Endodermal cell (in vitro differentiated cells): ENCODE results near the gene WBP1. TPM values are rescaled to one million over a fixed set of nuclear protein-coding genes. Genes with fewer than 3 reads are reported as not detected.

Experiments used
- DNase-seq: peaks from one replicate; pipeline ENCODE4 v3.0.0-alpha.2; 2017
- H3K27ac ChIP-seq: 2 replicates; pipeline ENCODE4 v1.5.1; 2013; ENCODE audit warnings: mild to moderate bottlenecking, low read depth, low read length, moderate library complexity
- H3K27me3 ChIP-seq: 2 replicates; pipeline ENCODE4 v1.6.1; 2013; ENCODE audit warnings: mild to moderate bottlenecking, low read length, moderate library complexity; ENCODE audit not compliant: insufficient read depth, control insufficient read depth, poor library complexity, severe bottlenecking
- H3K36me3 ChIP-seq: 2 replicates; pipeline ENCODE4 v1.7.0; 2013; ENCODE audit warnings: mild to moderate bottlenecking, low read length, moderate library complexity; ENCODE audit not compliant: control insufficient read depth, insufficient read depth
- H3K4me1 ChIP-seq: one replicate; pipeline ENCODE4 v1.7.0; 2013; ENCODE audit warnings: low read length; ENCODE audit not compliant: control insufficient read depth, insufficient read depth
- H3K4me3 ChIP-seq: 2 replicates; pipeline ENCODE4 v1.5.1; 2013; ENCODE audit warnings: mild to moderate bottlenecking, low read length, moderate library complexity
- H3K9ac ChIP-seq: 2 replicates; pipeline ENCODE4 v1.6.1; 2013; ENCODE audit warnings: mild to moderate bottlenecking, low read length, moderate library complexity; ENCODE audit not compliant: poor library complexity, severe bottlenecking; ENCODE audit errors: extremely low read depth
- H3K9me3 ChIP-seq: 2 replicates; pipeline ENCODE4 v1.6.1; 2013; ENCODE audit warnings: mild to moderate bottlenecking, low read length, moderate library complexity; ENCODE audit not compliant: control insufficient read depth
- H3K27ac Mint-ChIP-seq: 2 replicates; pipeline ENCODE4 v1.8.0; 2020; ENCODE audit warnings: mixed read lengths
- H3K27me3 Mint-ChIP-seq: 2 replicates; pipeline ENCODE4 v1.8.0; 2021; ENCODE audit warnings: mild to moderate bottlenecking, mixed read lengths; ENCODE audit not compliant: insufficient read depth
- H3K36me3 Mint-ChIP-seq: 2 replicates; pipeline ENCODE4 v1.8.0; 2020; ENCODE audit warnings: low read depth, mixed read lengths
- H3K4me1 Mint-ChIP-seq: 2 replicates; pipeline ENCODE4 v1.8.0; 2020; ENCODE audit warnings: mixed read lengths
- H3K4me3 Mint-ChIP-seq: 2 replicates; pipeline ENCODE4 v1.8.0; 2020; ENCODE audit warnings: mild to moderate bottlenecking, moderate library complexity, mixed read lengths
- H3K9me3 Mint-ChIP-seq: 2 replicates; pipeline ENCODE4 v1.8.0; 2020; ENCODE audit warnings: mild to moderate bottlenecking, mixed read lengths
- WGBS, 2 experiments: methylation state at CpG; one replicate each; pipeline versions ENCODE4 v1.1.5 to v1.1.7; 2013; ENCODE audit warnings: missing lambda C conversion rate in 2 of 2, mixed read lengths in 1 of 2; ENCODE audit not compliant: insufficient coverage in 1 of 2, insufficient read length in 1 of 2; 5-methylcytosine and 5-hydroxymethylcytosine counted together
- total RNA-seq, 2 donors: library from RNA; stranded (reverse); fragmentation: NEBNext Ultra II Directional in 1 of 2; extraction: Animal tissue kit (Norgen Biotek cat#: 25700) in 1 of 2; gene quantifications; 2 replicates in 1 of 2; 3 replicates in 1 of 2; pipeline ENCODE4 v1.2.1, GENCODE V29; 2021
- TF ChIP-seq, protein P1 (sequence below): fragments of 200-600 bp; sonication (generic); conservative IDR thresholded peaks from 2 replicates; pipeline ENCODE4 v1.5.0; 2021; ENCODE audit warnings: antibody characterized with exemption, mild to moderate bottlenecking

Gene WBP1
- total RNA-seq, 2 donors from 2014 or later = 110 to 116 TPM

DNA sequence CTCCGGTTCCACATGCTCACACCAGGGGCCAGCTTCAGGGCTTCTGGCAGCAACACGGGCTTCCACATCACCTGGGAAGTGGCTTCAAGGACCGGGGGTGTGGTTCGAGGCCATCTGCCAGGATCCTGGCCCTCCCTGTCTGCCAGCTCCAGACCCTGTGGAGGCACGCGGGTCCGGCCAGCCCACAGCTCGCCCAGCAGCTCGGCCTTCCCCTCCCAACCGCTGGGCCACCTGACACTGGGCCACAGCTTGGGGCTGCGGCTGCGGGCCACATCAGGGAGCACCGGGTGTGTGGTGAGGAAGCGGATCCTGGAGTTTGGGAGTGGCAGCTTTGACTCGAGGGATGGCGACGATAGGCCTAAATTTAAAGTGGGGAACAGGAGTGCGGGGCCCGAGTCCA is 43.8 kb upstream of the WBP1 start:
- 91 to 97% methylated on average over 15 to 19 of the region's 19 CpGs for WGBS, 2 experiments
- Histone ChIP-seq H3K4me1 (no peaks in the 10 kb centered on the region), H3K9ac (no peak overlapping the region), H3K27me3 (no peaks in the 10 kb centered on the region), H3K36me3 (no peaks in the 10 kb centered on the region), H3K4me3 (no peak overlapping the region), H3K9me3 (no peaks in the 10 kb centered on the region), H3K27ac (no peak overlapping the region)
- peak; percentile 54 for DNase-seq
- Mint-ChIP-seq H3K36me3 (no peaks in the 10 kb centered on the region), H3K27me3 (peaks cover 11% of the 10 kb centered on the region), H3K4me3 (no peak overlapping the region), H3K27ac (no peak overlapping the region), H3K4me1 (peaks cover 6% of the 10 kb centered on the region), H3K9me3 (peaks cover under 1% of the 10 kb centered on the region)
- TF ChIP-seq, protein P1, sequence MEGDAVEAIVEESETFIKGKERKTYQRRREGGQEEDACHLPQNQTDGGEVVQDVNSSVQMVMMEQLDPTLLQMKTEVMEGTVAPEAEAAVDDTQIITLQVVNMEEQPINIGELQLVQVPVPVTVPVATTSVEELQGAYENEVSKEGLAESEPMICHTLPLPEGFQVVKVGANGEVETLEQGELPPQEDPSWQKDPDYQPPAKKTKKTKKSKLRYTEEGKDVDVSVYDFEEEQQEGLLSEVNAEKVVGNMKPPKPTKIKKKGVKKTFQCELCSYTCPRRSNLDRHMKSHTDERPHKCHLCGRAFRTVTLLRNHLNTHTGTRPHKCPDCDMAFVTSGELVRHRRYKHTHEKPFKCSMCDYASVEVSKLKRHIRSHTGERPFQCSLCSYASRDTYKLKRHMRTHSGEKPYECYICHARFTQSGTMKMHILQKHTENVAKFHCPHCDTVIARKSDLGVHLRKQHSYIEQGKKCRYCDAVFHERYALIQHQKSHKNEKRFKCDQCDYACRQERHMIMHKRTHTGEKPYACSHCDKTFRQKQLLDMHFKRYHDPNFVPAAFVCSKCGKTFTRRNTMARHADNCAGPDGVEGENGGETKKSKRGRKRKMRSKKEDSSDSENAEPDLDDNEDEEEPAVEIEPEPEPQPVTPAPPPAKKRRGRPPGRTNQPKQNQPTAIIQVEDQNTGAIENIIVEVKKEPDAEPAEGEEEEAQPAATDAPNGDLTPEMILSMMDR = no peak

DNA sequence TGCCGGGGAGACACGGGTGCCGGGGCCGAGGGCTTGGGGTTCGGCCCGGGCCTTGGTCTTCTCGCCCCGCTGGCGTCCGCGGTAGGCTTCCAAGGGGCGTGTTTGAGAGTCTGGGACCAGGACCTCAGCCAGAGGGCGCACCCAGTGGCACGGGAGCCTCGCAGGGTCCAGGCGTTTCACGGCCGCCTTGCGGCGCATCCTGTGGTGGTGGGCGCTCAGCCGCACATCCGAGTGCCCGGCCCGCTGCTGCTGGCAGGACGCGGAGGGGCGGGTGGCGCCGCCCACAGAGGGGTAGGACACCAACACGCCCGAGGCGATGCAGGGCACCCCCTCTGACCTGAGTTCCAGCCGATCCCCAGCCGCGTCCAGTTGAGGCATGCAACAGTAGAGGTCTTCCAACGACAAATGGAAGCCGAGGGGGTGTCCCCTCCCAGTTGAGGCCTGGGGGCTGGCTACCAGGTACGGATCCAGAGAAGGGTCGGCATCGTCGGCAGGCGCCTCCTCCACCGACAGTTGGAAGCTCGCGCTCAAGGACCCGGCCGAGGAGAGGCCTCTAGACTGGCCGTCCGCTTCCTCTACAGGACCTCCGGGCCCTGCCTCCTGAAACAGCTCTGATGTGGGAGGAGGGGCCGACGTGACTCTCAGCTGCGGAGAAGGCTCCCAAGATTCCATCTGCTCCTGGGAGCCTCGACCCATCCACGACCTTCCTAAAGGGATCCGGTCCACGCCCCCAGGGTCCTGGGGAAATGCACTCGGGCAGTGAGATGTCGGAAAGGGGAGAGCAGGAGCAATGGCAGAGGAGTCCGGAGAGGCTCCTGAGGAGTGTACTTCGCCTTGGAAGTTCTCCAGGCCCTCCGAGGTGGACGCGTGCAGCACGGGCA is 43.1 kb upstream of the WBP1 start:
- no peaks in the 10 kb centered on the region for H3K36me3 ChIP-seq
- H3K4me1 ChIP-seq = no peaks in the 10 kb centered on the region
- Mint-ChIP-seq H3K4me3 (peak overlapping the region; percentile 4), H3K27ac (no peak overlapping the region), H3K27me3 (peaks cover 15% of the 10 kb centered on the region), H3K36me3 (no peaks in the 10 kb centered on the region), H3K9me3 (no peaks in the 10 kb centered on the region), H3K4me1 (peaks cover 6% of the 10 kb centered on the region)
- H3K27me3 ChIP-seq = peaks cover 4% of the 10 kb centered on the region
- TF ChIP-seq, protein P1 = peak; percentile 25
- H3K4me3 ChIP-seq = no peak overlapping the region
- no peak overlapping the region for H3K27ac ChIP-seq
- 87 to 92% methylated on average over 56 to 66 of the region's 66 CpGs for WGBS, 2 experiments
- DNase-seq = peak; percentile 45
- H3K9ac ChIP-seq = no peak overlapping the region
- H3K9me3 ChIP-seq = no peaks in the 10 kb centered on the region

DNA sequence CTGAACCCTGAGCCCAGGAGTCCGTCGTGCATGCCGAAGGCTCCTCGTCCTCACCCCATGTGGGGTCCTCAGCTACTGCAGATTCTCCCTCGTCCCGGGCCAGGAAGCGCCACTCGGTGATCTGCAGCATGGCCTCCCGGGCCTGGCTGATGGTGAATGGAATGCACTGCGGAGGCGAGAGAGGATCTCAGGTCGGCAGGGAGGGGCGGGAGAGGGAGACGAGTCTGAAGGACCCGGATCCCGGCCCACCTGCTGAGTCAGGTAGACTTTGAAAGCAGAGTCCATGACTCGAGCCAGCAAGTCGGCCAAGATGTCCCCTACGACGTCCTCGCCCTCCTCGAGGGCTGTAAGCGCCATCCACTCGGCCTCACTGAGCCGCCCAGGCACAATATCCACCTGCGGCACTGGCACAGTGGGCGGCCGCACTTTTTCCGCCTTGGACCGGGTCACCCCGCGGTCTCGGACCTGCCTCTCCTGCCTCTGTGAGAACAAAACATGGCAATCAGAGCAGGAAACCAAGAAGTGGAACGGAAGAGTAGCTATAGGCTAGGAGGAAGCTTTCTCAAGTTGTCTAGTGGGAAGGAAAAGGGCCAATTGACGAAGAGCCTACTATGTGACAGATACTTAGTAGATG is 42.4 kb upstream of the WBP1 start:
- DNase-seq = peak; percentile 57
- Histone ChIP-seq H3K27ac (no peak overlapping the region), H3K36me3 (no peaks in the 10 kb centered on the region), H3K9me3 (no peaks in the 10 kb centered on the region), H3K9ac (no peak overlapping the region), H3K4me1 (no peaks in the 10 kb centered on the region), H3K4me3 (no peak overlapping the region), H3K27me3 (peaks cover 8% of the 10 kb centered on the region)
- WGBS, 2 experiments = 91 to 93% methylated on average over 24 to 34 of the region's 35 CpGs
- H3K9me3 Mint-ChIP-seq = no peaks in the 10 kb centered on the region
- H3K4me1 Mint-ChIP-seq = peaks cover 6% of the 10 kb centered on the region
- peak overlapping the region; percentile 4 for H3K4me3 Mint-ChIP-seq
- peaks cover 19% of the 10 kb centered on the region for H3K27me3 Mint-ChIP-seq
- TF ChIP-seq, protein P1 = no peak
- no peak overlapping the region for H3K27ac Mint-ChIP-seq
- H3K36me3 Mint-ChIP-seq = no peaks in the 10 kb centered on the region
